CD4-positive, CD25-positive, alpha-beta regulatory T cell (primary cell): Measurements from ENCODE around the gene ACTN2. TPM values are rescaled to one million over a fixed set of nuclear protein-coding genes. Genes with fewer than 3 reads are reported as not detected.

Experiments
- ATAC-seq, 2 donors: fragments of 150-1000 bp; cut with Tn5 transposase; one replicate each; pipeline ENCODE4 v1.10.0; 2021; ENCODE audit warnings: low read depth in 2 of 2, moderate number of reproducible peaks in 2 of 2, moderate library complexity in 1 of 2
- DNase-seq, 3 donors: peaks; one replicate each; pipeline versions ENCODE4 v3.0.0 to v3.0.0-alpha.2; 2012 to 2022; ENCODE audit warnings: mixed read lengths in 1 of 3
- H3K27ac ChIP-seq: one replicate; pipeline ENCODE4 v1.7.0; 2013; ENCODE audit warnings: mild to moderate bottlenecking, low read length; ENCODE audit not compliant: insufficient read depth, poor library complexity, severe bottlenecking
- H3K27me3 ChIP-seq: one replicate; pipeline ENCODE4 v1.7.0; 2013; ENCODE audit warnings: low read length; ENCODE audit not compliant: control insufficient read depth, insufficient read depth
- H3K36me3 ChIP-seq: one replicate; pipeline ENCODE4 v1.7.0; 2013; ENCODE audit warnings: mild to moderate bottlenecking, low read length, moderate library complexity; ENCODE audit not compliant: control insufficient read depth, insufficient read depth
- H3K4me1 ChIP-seq: 2 replicates; pipeline ENCODE4 v1.7.0; 2013; ENCODE audit warnings: mild to moderate bottlenecking, low read length; ENCODE audit not compliant: insufficient read depth, control insufficient read depth, poor library complexity, severe bottlenecking
- H3K4me3 ChIP-seq: one replicate; pipeline ENCODE4 v1.7.0; 2013; ENCODE audit warnings: low read depth, mild to moderate bottlenecking, low read length, moderate library complexity
- H3K9me3 ChIP-seq, 2 experiments: 1 replicate in 1 of 2; 2 replicates in 1 of 2; pipeline ENCODE4 v1.7.0; 2013; ENCODE audit warnings: low read length in 2 of 2, mild to moderate bottlenecking in 1 of 2, moderate library complexity in 1 of 2; ENCODE audit not compliant: control insufficient read depth in 2 of 2
- H3K27ac Mint-ChIP-seq, 3 donors: one replicate each; pipeline ENCODE4 v1.8.0; 2020 to 2022; ENCODE audit warnings: mild to moderate bottlenecking in 3 of 3, mixed read lengths in 3 of 3, moderate library complexity in 2 of 3
- H3K27me3 Mint-ChIP-seq: one replicate; pipeline ENCODE4 v1.8.0; 2022; ENCODE audit warnings: mild to moderate bottlenecking, mixed read lengths
- H3K36me3 Mint-ChIP-seq: one replicate; pipeline ENCODE4 v1.8.0; 2020; ENCODE audit warnings: mixed read lengths
- H3K4me1 Mint-ChIP-seq, 4 donors: one replicate each; pipeline ENCODE4 v1.8.0; 2020 to 2022; ENCODE audit warnings: mixed read lengths in 4 of 4, mild to moderate bottlenecking in 1 of 4
- H3K4me3 Mint-ChIP-seq, 4 donors: one replicate each; pipeline ENCODE4 v1.8.0; 2020 to 2022; ENCODE audit warnings: mild to moderate bottlenecking in 4 of 4, mixed read lengths in 4 of 4, moderate library complexity in 3 of 4
- H3K9me3 Mint-ChIP-seq, 7 donors: one replicate each; pipeline ENCODE4 v1.8.0; 2020 to 2022; ENCODE audit warnings: mixed read lengths in 7 of 7, mild to moderate bottlenecking in 3 of 7, moderate library complexity in 2 of 7
- polyA plus RNA-seq, 4 donors: library from polyadenylated mRNA; unstranded; fragments of 300-500 nt; fragmentation: Illumina TruSeq; gene quantifications; one replicate each; pipeline ENCODE4 v1.2.3, GENCODE V29; 2021
- total RNA-seq: library from RNA; stranded (reverse); gene quantifications from one replicate; pipeline ENCODE4 v1.2.3, GENCODE V29; 2022

Gene ACTN2
- total and polyA plus RNA-seq, 5 donors from 2014 or later, result not detected

GRCh38 chr1:236744533-236744932 is 58.2 kb downstream of the ACTN2 start:
- Mint-ChIP-seq H3K27me3 (peaks cover 15% of the 10 kb centered on the region), H3K9me3 (peaks cover 0 to 2% (median 0%) of the 10 kb centered on the region in 7 donors), H3K4me1 (no peaks in the 10 kb centered on the region), H3K36me3 (no peaks in the 10 kb centered on the region), H3K27ac (no peak overlapping the region), H3K4me3 (no peak overlapping the region)
- no peak for ATAC-seq
- Histone ChIP-seq H3K36me3 (no peaks in the 10 kb centered on the region), H3K4me1 (no peaks in the 10 kb centered on the region), H3K27ac (no peak overlapping the region), H3K9me3 (no peaks in the 10 kb centered on the region), H3K4me3 (no peak overlapping the region), H3K27me3 (peaks cover 3% of the 10 kb centered on the region)
- DNase-seq, result no peak

- H3K4me3 ChIP-seq, result no peak overlapping the region
- H3K27ac ChIP-seq, result no peak overlapping the region
- H3K27me3 ChIP-seq, result peaks cover 5% of the 10 kb centered on the region
- H3K9me3 ChIP-seq, result no peaks in the 10 kb centered on the region
- Mint-ChIP-seq H3K4me3 (no peak overlapping the region), H3K27me3 (peaks cover 15% of the 10 kb centered on the region), H3K27ac (no peak overlapping the region), H3K9me3 (no peaks in the 10 kb centered on the region), H3K4me1 (no peaks in the 10 kb centered on the region), H3K36me3 (no peaks in the 10 kb centered on the region)
- no peaks in the 10 kb centered on the region for H3K4me1 ChIP-seq
- H3K36me3 ChIP-seq, result no peaks in the 10 kb centered on the region
- ATAC-seq (no peak), DNase-seq (no peak)
Measured at GRCh38 chr1:236746785-236747184, 60.5 kb downstream of the ACTN2 start.

- H3K9me3 Mint-ChIP-seq, result no peaks in the 10 kb centered on the region
- H3K27ac Mint-ChIP-seq, result no peak overlapping the region
- H3K4me1 Mint-ChIP-seq, result no peaks in the 10 kb centered on the region
- DNase-seq (no peak), ATAC-seq (no peak)
- H3K27me3 Mint-ChIP-seq, result peaks cover 15% of the 10 kb centered on the region
- peaks cover 5% of the 10 kb centered on the region for H3K27me3 ChIP-seq
- H3K27ac ChIP-seq, result no peak overlapping the region
- no peaks in the 10 kb centered on the region for H3K36me3 ChIP-seq
- no peaks in the 10 kb centered on the region for H3K36me3 Mint-ChIP-seq
- H3K9me3 ChIP-seq, result no peaks in the 10 kb centered on the region
- no peaks in the 10 kb centered on the region for H3K4me1 ChIP-seq
- no peak overlapping the region for H3K4me3 ChIP-seq
- no peak overlapping the region for H3K4me3 Mint-ChIP-seq
Measured at GRCh38 chr1:236747311-236747985, 61.1 kb downstream of the ACTN2 start.

GRCh38 chr1:236748268-236748870 is 62.1 kb downstream of the ACTN2 start:
- H3K27me3 ChIP-seq, result peaks cover 5% of the 10 kb centered on the region
- no peak overlapping the region for H3K27ac ChIP-seq
- no peak overlapping the region for H3K4me3 Mint-ChIP-seq
- no peak for ATAC-seq
- H3K4me1 Mint-ChIP-seq, result no peaks in the 10 kb centered on the region
- no peak for DNase-seq
- no peak overlapping the region for H3K27ac Mint-ChIP-seq
- no peak overlapping the region for H3K4me3 ChIP-seq
- peaks cover 15% of the 10 kb centered on the region for H3K27me3 Mint-ChIP-seq
- no peaks in the 10 kb centered on the region for H3K36me3 Mint-ChIP-seq
- no peaks in the 10 kb centered on the region for H3K4me1 ChIP-seq
- H3K9me3 ChIP-seq, result no peaks in the 10 kb centered on the region
- no peaks in the 10 kb centered on the region for H3K36me3 ChIP-seq
- H3K9me3 Mint-ChIP-seq, result no peaks in the 10 kb centered on the region

- ATAC-seq, result no peak
- H3K27ac Mint-ChIP-seq, result no peak overlapping the region
- no peak for DNase-seq
- H3K4me3 Mint-ChIP-seq, result no peak overlapping the region
- H3K4me1 Mint-ChIP-seq, result no peaks in the 10 kb centered on the region
- H3K27me3 ChIP-seq, result peaks cover 5% of the 10 kb centered on the region
- no peaks in the 10 kb centered on the region for H3K36me3 Mint-ChIP-seq
- H3K4me1 ChIP-seq, result no peaks in the 10 kb centered on the region
- no peak overlapping the region for H3K4me3 ChIP-seq
- H3K27ac ChIP-seq, result no peak overlapping the region
- H3K36me3 ChIP-seq, result no peaks in the 10 kb centered on the region
- H3K27me3 Mint-ChIP-seq, result peaks cover 15% of the 10 kb centered on the region
- no peaks in the 10 kb centered on the region for H3K9me3 Mint-ChIP-seq
- no peaks in the 10 kb centered on the region for H3K9me3 ChIP-seq
Measured at GRCh38 chr1:236750928-236751327, 64.6 kb downstream of the ACTN2 start.

GRCh38 chr1:236751385-236751784 is 65.1 kb downstream of the ACTN2 start:
- Mint-ChIP-seq H3K27ac (no peak overlapping the region), H3K36me3 (no peaks in the 10 kb centered on the region), H3K4me1 (no peaks in the 10 kb centered on the region), H3K9me3 (no peaks in the 10 kb centered on the region), H3K27me3 (peaks cover 13% of the 10 kb centered on the region), H3K4me3 (no peak overlapping the region)
- Histone ChIP-seq H3K9me3 (no peaks in the 10 kb centered on the region), H3K4me1 (no peaks in the 10 kb centered on the region), H3K27me3 (peaks cover 5% of the 10 kb centered on the region), H3K4me3 (no peak overlapping the region), H3K36me3 (no peaks in the 10 kb centered on the region), H3K27ac (no peak overlapping the region)
- ATAC-seq, result no peak
- no peak for DNase-seq

- Mint-ChIP-seq H3K9me3 (no peaks in the 10 kb centered on the region), H3K4me3 (no peak overlapping the region), H3K4me1 (no peaks in the 10 kb centered on the region), H3K27ac (no peak overlapping the region), H3K36me3 (no peaks in the 10 kb centered on the region), H3K27me3 (peaks cover 10% of the 10 kb centered on the region)
- Histone ChIP-seq H3K4me1 (no peaks in the 10 kb centered on the region), H3K27me3 (peaks cover 5% of the 10 kb centered on the region), H3K27ac (no peak overlapping the region), H3K4me3 (no peak overlapping the region), H3K9me3 (no peaks in the 10 kb centered on the region), H3K36me3 (no peaks in the 10 kb centered on the region)
- DNase-seq (no peak), ATAC-seq (no peak)
Measured at GRCh38 chr1:236751935-236752334, 65.6 kb downstream of the ACTN2 start.

- Histone ChIP-seq H3K36me3 (no peaks in the 10 kb centered on the region), H3K4me3 (no peak overlapping the region), H3K9me3 (no peaks in the 10 kb centered on the region), H3K4me1 (no peaks in the 10 kb centered on the region), H3K27me3 (peaks cover 2% of the 10 kb centered on the region), H3K27ac (no peak overlapping the region)
- H3K4me1 Mint-ChIP-seq, result no peaks in the 10 kb centered on the region
- no peaks in the 10 kb centered on the region for H3K36me3 Mint-ChIP-seq
- H3K9me3 Mint-ChIP-seq, result no peaks in the 10 kb centered on the region
- ATAC-seq, result no peak
- no peak overlapping the region for H3K27ac Mint-ChIP-seq
- no peak overlapping the region for H3K4me3 Mint-ChIP-seq
- H3K27me3 Mint-ChIP-seq, result peaks cover 4% of the 10 kb centered on the region
- DNase-seq, result peak in 1 of 3 donors; percentile 27
Measured at GRCh38 chr1:236753516-236753915, 67.2 kb downstream of the ACTN2 start.
